Adipocyte (in vitro differentiated cells): ENCODE measurements around the gene GPRC5B.

Source experiments
- DNase-seq: peaks from one replicate; pipeline ENCODE4 v3.0.0-alpha.2; 2015; ENCODE audit warnings: low read depth
- H3K27me3 ChIP-seq: replicated peaks from 2 replicates; pipeline ENCODE4 v1.7.0; 2013; ENCODE audit warnings: mild to moderate bottlenecking, low read length, moderate library complexity; ENCODE audit not compliant: control insufficient read depth, insufficient read depth
- H3K36me3 ChIP-seq: 2 replicates; pipeline ENCODE4 v1.7.0; 2013; ENCODE audit warnings: low read length, mild to moderate bottlenecking, moderate library complexity; ENCODE audit not compliant: control insufficient read depth, insufficient read depth, severe bottlenecking
- H3K4me1 ChIP-seq: 2 replicates; pipeline ENCODE4 v1.7.0; 2013; ENCODE audit warnings: mild to moderate bottlenecking, low read length, moderate library complexity; ENCODE audit not compliant: control insufficient read depth, insufficient read depth
- H3K4me3 ChIP-seq: 2 replicates; pipeline ENCODE4 v1.7.0; 2013; ENCODE audit warnings: mild to moderate bottlenecking, low read length, moderate library complexity
- H3K9ac ChIP-seq: 2 replicates; pipeline ENCODE4 v1.7.0; 2013; ENCODE audit warnings: mild to moderate bottlenecking, low read length, moderate library complexity
- H3K9me3 ChIP-seq: 2 replicates; pipeline ENCODE4 v1.7.0; 2013; ENCODE audit warnings: mild to moderate bottlenecking, low read length, moderate library complexity; ENCODE audit not compliant: control insufficient read depth

GPRC5B gene

GRCh38 chr16:19840524-19841110, 44.0 kb downstream of the GPRC5B start:
- no peaks in the 10 kb centered on the region for H3K36me3 ChIP-seq
- no peak for DNase-seq
- no peak overlapping the region for H3K4me3 ChIP-seq
- H3K9me3 ChIP-seq, result no peaks in the 10 kb centered on the region
- no peaks in the 10 kb centered on the region for H3K27me3 ChIP-seq
- no peak overlapping the region for H3K9ac ChIP-seq
- peaks cover 34% of the 10 kb centered on the region for H3K4me1 ChIP-seq

GRCh38 chr16:19837984-19838707, 46.5 kb downstream of the GPRC5B start:
- no peak overlapping the region for H3K4me3 ChIP-seq
- no peaks in the 10 kb centered on the region for H3K36me3 ChIP-seq
- no peak for DNase-seq
- no peak overlapping the region for H3K9ac ChIP-seq
- no peaks in the 10 kb centered on the region for H3K27me3 ChIP-seq
- H3K9me3 ChIP-seq, result no peaks in the 10 kb centered on the region
- peaks cover 27% of the 10 kb centered on the region for H3K4me1 ChIP-seq

GRCh38 chr16:19837331-19837980, 47.2 kb downstream of the GPRC5B start:
- H3K4me3 ChIP-seq, result no peak overlapping the region
- H3K36me3 ChIP-seq, result no peaks in the 10 kb centered on the region
- no peaks in the 10 kb centered on the region for H3K27me3 ChIP-seq
- H3K9me3 ChIP-seq, result no peaks in the 10 kb centered on the region
- no peak overlapping the region for H3K9ac ChIP-seq
- DNase-seq, result no peak
- peaks cover 27% of the 10 kb centered on the region for H3K4me1 ChIP-seq

- peak; percentile 20 for DNase-seq
- peaks cover 39% of the 10 kb centered on the region for H3K4me1 ChIP-seq
- H3K27me3 ChIP-seq, result no peaks in the 10 kb centered on the region
- H3K9ac ChIP-seq, result no peak overlapping the region
- no peaks in the 10 kb centered on the region for H3K36me3 ChIP-seq
- no peak overlapping the region for H3K4me3 ChIP-seq
- no peaks in the 10 kb centered on the region for H3K9me3 ChIP-seq
These were observed 48.7 kb downstream of the GPRC5B start for GRCh38 chr16:19835968-19836421.

- no peaks in the 10 kb centered on the region for H3K27me3 ChIP-seq
- DNase-seq, result no peak
- no peaks in the 10 kb centered on the region for H3K9me3 ChIP-seq
- no peak overlapping the region for H3K9ac ChIP-seq
- H3K36me3 ChIP-seq, result no peaks in the 10 kb centered on the region
- H3K4me1 ChIP-seq, result peaks cover 46% of the 10 kb centered on the region
- no peak overlapping the region for H3K4me3 ChIP-seq
These were observed 49.5 kb downstream of the GPRC5B start for GRCh38 chr16:19835196-19835595.

- DNase-seq, result no peak
These were observed 51.1 kb downstream of the GPRC5B start for GRCh38 chr16:19833581-19833980.

GRCh38 chr16:19833176-19833575, 51.5 kb downstream of the GPRC5B start:
- H3K9me3 ChIP-seq, result no peaks in the 10 kb centered on the region
- no peak for DNase-seq
- no peaks in the 10 kb centered on the region for H3K36me3 ChIP-seq
- H3K9ac ChIP-seq, result no peak overlapping the region
- H3K27me3 ChIP-seq, result no peaks in the 10 kb centered on the region
- peaks cover 50% of the 10 kb centered on the region for H3K4me1 ChIP-seq
- no peak overlapping the region for H3K4me3 ChIP-seq

More at GRCh38 chr16:19833581-19833980, 51.1 kb downstream of the GPRC5B start:
- Histone ChIP-seq H3K9ac (no peak overlapping the region), H3K27me3 (no peaks in the 10 kb centered on the region), H3K36me3 (no peaks in the 10 kb centered on the region), H3K4me1 (peaks cover 53% of the 10 kb centered on the region), H3K9me3 (no peaks in the 10 kb centered on the region), H3K4me3 (no peak overlapping the region)

- no peaks in the 10 kb centered on the region for H3K27me3 ChIP-seq
- peak; percentile 81 for DNase-seq
- peaks cover 36% of the 10 kb centered on the region for H3K4me1 ChIP-seq
- H3K9ac ChIP-seq, result no peak overlapping the region
- H3K9me3 ChIP-seq, result no peaks in the 10 kb centered on the region
- H3K4me3 ChIP-seq, result no peak overlapping the region
- H3K36me3 ChIP-seq, result no peaks in the 10 kb centered on the region
These were observed 53.0 kb downstream of the GPRC5B start for GRCh38 chr16:19831678-19832077.

GRCh38 chr16:19830902-19831560, 53.6 kb downstream of the GPRC5B start:
- Histone ChIP-seq H3K27me3 (no peaks in the 10 kb centered on the region), H3K4me3 (no peak overlapping the region), H3K9me3 (no peaks in the 10 kb centered on the region), H3K9ac (no peak overlapping the region), H3K36me3 (no peaks in the 10 kb centered on the region), H3K4me1 (peaks cover 29% of the 10 kb centered on the region)
- DNase-seq, result no peak

- DNase-seq, result no peak
- Histone ChIP-seq H3K9me3 (no peaks in the 10 kb centered on the region), H3K9ac (no peak overlapping the region), H3K36me3 (no peaks in the 10 kb centered on the region), H3K4me3 (no peak overlapping the region), H3K4me1 (peaks cover 26% of the 10 kb centered on the region), H3K27me3 (no peaks in the 10 kb centered on the region)
These were observed 54.6 kb downstream of the GPRC5B start for GRCh38 chr16:19829844-19830692.
